ENCODE measurements around the gene CTU2.

DNA sequence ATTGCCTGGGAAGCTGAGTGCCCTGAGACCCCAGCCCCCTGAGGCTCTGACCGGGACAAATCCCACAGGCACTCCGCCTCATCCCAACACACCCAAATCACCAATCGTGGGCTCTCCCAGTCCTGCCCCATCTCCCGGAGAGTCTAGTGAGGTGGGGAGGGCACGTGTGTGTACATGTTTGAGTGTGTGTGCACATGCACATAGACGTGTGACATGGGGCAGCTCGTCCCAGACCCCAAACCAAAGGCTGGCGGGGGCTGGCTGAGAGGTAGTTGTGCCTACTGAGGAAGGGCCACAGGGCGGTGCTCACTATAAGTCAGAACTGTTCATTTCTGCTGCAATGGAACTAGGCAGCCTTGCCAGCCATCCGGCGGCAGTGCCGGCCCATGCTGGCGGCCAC, 28.6 kb upstream of the CTU2 start:
- no peak for TF ChIP-seq CTCF (IDR thresholded peaks at IDR 0.05; ENCODE audit: control extremely low read depth in 1 of 3, insufficient read depth in 1 of 3, low read depth in 1 of 3, low read length in 3 of 3)
- TF ChIP-seq FOSL1 (IDR thresholded peaks at IDR 0.05; ENCODE audit: insufficient read depth, low read depth, low read length) = no peak
- TF ChIP-seq EZH2 (IDR thresholded peaks at IDR 0.05; ENCODE audit: low read depth, low read length, severe bottlenecking) = no peak
- TF ChIP-seq EP300 (IDR thresholded peaks at IDR 0.05; ENCODE audit: borderline replicate concordance in 1 of 2, low read depth in 2 of 2, low read length in 2 of 2) = no peak
- TF ChIP-seq GTF2F1 (IDR thresholded peaks at IDR 0.05; ENCODE audit: borderline replicate concordance, low read depth, low read length) = no peak
- no peak for TF ChIP-seq SIX5 (IDR thresholded peaks at IDR 0.05; ENCODE audit: low read depth, low read length)
- no peak for TF ChIP-seq ZNF274 (IDR thresholded peaks at IDR 0.05; ENCODE audit: borderline replicate concordance, extremely low read depth, low read length)

Measured in H1 (cell line).